Sigmoid colon (tissue), 7 donors: ENCODE data around the gene CDC42BPA. TPM values are rescaled to one million over a fixed set of nuclear protein-coding genes. Genes with fewer than 3 reads are reported as not detected.

Experiments
- DNase-seq: peaks from one replicate; pipeline ENCODE4 v3.0.0-alpha.2; 2019
- H3K27ac ChIP-seq, 4 donors: fragments of 200-600 bp; sonication (generic); one replicate each; pipeline ENCODE4 v1.5.1; 2016 to 2019; ENCODE audit warnings: mild to moderate bottlenecking in 1 of 4
- H3K27me3 ChIP-seq, 3 donors: fragments of 200-600 bp; sonication (generic); one replicate each; pipeline ENCODE4 v1.5.1; 2019; ENCODE audit warnings: mild to moderate bottlenecking in 1 of 3
- H3K36me3 ChIP-seq, 4 donors: fragments of 200-600 bp; sonication (generic); one replicate each; pipeline ENCODE4 v1.5.1; 2016 to 2019
- H3K4me1 ChIP-seq, 4 donors: fragments of 200-600 bp; sonication (generic); one replicate each; pipeline ENCODE4 v1.5.1; 2017 to 2019
- H3K4me3 ChIP-seq, 4 donors: fragments of 200-600 bp; sonication (generic); one replicate each; pipeline ENCODE4 v1.5.1; 2017 to 2019; ENCODE audit warnings: mild to moderate bottlenecking in 2 of 4, moderate library complexity in 1 of 4
- H3K9me3 ChIP-seq, 4 donors: fragments of 200-600 bp in 3 of 4; sonication (generic) in 3 of 4; one replicate each; pipeline versions ENCODE4 v1.5.1 to v1.6.1; 2013 to 2019
- EP300 ChIP-seq, 4 donors: sonication (generic); formaldehyde crosslinking; IDR thresholded peaks; one replicate each; pipeline ENCODE4 v1.6.1; 2017; ENCODE audit warnings: antibody characterized with exemption in 4 of 4
- POLR2A ChIP-seq, 2 donors: fragments of 450-650 bp; IDR thresholded peaks; one replicate each; pipeline ENCODE4 v1.6.1; 2016; ENCODE audit warnings: antibody characterized with exemption in 2 of 2, mild to moderate bottlenecking in 2 of 2, moderate library complexity in 2 of 2
- POLR2AphosphoS5 ChIP-seq, 4 donors: sonication (generic); formaldehyde crosslinking; IDR thresholded peaks; one replicate each; pipeline ENCODE4 v1.6.1; 2017; ENCODE audit warnings: antibody characterized with exemption in 4 of 4
- WGBS, 2 donors: extraction: QIAGEN DNeasy Blood & Tissue Kit; methylation state at CpG; one replicate each; pipeline ENCODE4 v1.1.7; 2013; 5-methylcytosine and 5-hydroxymethylcytosine counted together
- intact Hi-C: fragments of 100-400 bp; cut with DNase I; formaldehyde crosslinking; loops from one replicate; pipeline ENCODE4 v1.15.1; 2023
- polyA plus RNA-seq, 3 donors: library from polyadenylated mRNA; stranded (reverse); fragments of 200-250 nt; gene quantifications; one replicate each; pipeline ENCODE4 v1.2.3, GENCODE V29; 2013
- total RNA-seq, 4 donors: library from RNA; depleted of rRNA; stranded (reverse); fragments of >200 nt; gene quantifications; one replicate each; pipeline ENCODE4 v1.1.0, GENCODE V29; 2016
- TF ChIP-seq, protein P1 (sequence below), 4 experiments: fragments of 450-650 bp in 3 of 4; fragments of 200-600 bp in 1 of 4; IDR thresholded peaks; one replicate each; pipeline ENCODE4 v1.5.1; 2016 to 2019; ENCODE audit warnings: antibody characterized with exemption in 4 of 4, mild to moderate bottlenecking in 3 of 4, moderate library complexity in 2 of 4
- donor health status: healthy with polysubstance abuse.
- donor health status: Bipolar disorder and iron deficiency.
- donor health status: healthy.

Gene CDC42BPA
- total and polyA plus RNA-seq, 7 donors = 8.4 to 93.6 (median 60.8) TPM

GRCh38 chr1:227308367-227309336 lies 9.6 kb downstream of the CDC42BPA start:
- peaks cover 0 to 41% (median 28%) of the 10 kb centered on the region in 4 donors for H3K4me1 ChIP-seq
- intact Hi-C loops = no loop called here
- WGBS, 2 donors = 73 to 75% methylated on average over 6 of the region's 6 CpGs

GRCh38 chr1:227306689-227307088 lies 11.6 kb downstream of the CDC42BPA start:
- 95 to 96% methylated on average over 3 of the region's 3 CpGs for WGBS, 2 donors
- Histone ChIP-seq H3K4me1 (peaks cover 0 to 38% (median 19%) of the 10 kb centered on the region in 4 donors), H3K36me3 (no peaks in the 10 kb centered on the region), H3K9me3 (no peaks in the 10 kb centered on the region), H3K27ac (no peak overlapping the region), H3K27me3 (no peaks in the 10 kb centered on the region), H3K4me3 (no peak overlapping the region)
- TF ChIP-seq EP300 (IDR thresholded peaks at IDR 0.05) (no peak), POLR2AphosphoS5 (IDR thresholded peaks at IDR 0.05) (no peak), POLR2A (IDR thresholded peaks at IDR 0.05) (no peak)
- TF ChIP-seq, protein P1, sequence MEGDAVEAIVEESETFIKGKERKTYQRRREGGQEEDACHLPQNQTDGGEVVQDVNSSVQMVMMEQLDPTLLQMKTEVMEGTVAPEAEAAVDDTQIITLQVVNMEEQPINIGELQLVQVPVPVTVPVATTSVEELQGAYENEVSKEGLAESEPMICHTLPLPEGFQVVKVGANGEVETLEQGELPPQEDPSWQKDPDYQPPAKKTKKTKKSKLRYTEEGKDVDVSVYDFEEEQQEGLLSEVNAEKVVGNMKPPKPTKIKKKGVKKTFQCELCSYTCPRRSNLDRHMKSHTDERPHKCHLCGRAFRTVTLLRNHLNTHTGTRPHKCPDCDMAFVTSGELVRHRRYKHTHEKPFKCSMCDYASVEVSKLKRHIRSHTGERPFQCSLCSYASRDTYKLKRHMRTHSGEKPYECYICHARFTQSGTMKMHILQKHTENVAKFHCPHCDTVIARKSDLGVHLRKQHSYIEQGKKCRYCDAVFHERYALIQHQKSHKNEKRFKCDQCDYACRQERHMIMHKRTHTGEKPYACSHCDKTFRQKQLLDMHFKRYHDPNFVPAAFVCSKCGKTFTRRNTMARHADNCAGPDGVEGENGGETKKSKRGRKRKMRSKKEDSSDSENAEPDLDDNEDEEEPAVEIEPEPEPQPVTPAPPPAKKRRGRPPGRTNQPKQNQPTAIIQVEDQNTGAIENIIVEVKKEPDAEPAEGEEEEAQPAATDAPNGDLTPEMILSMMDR (IDR thresholded peaks at IDR 0.05) = no peak
- no peak for DNase-seq
- intact Hi-C loops = no loop called here

More at GRCh38 chr1:227308367-227309336, 9.6 kb downstream of the CDC42BPA start:
- no peak for DNase-seq
- no peak overlapping the region for H3K4me3 ChIP-seq
- no peaks in the 10 kb centered on the region for H3K27me3 ChIP-seq
- no peaks in the 10 kb centered on the region for H3K9me3 ChIP-seq
- no peak for TF ChIP-seq POLR2A (IDR thresholded peaks at IDR 0.05)
- TF ChIP-seq EP300 (IDR thresholded peaks at IDR 0.05) = no peak
- no peak for TF ChIP-seq POLR2AphosphoS5 (IDR thresholded peaks at IDR 0.05)
- TF ChIP-seq, protein P1 (IDR thresholded peaks at IDR 0.05) = no peak
- no peaks in the 10 kb centered on the region for H3K36me3 ChIP-seq
- H3K27ac ChIP-seq = peak overlapping the region in 2 of 4 donors; percentile 3 to 15

DNA sequence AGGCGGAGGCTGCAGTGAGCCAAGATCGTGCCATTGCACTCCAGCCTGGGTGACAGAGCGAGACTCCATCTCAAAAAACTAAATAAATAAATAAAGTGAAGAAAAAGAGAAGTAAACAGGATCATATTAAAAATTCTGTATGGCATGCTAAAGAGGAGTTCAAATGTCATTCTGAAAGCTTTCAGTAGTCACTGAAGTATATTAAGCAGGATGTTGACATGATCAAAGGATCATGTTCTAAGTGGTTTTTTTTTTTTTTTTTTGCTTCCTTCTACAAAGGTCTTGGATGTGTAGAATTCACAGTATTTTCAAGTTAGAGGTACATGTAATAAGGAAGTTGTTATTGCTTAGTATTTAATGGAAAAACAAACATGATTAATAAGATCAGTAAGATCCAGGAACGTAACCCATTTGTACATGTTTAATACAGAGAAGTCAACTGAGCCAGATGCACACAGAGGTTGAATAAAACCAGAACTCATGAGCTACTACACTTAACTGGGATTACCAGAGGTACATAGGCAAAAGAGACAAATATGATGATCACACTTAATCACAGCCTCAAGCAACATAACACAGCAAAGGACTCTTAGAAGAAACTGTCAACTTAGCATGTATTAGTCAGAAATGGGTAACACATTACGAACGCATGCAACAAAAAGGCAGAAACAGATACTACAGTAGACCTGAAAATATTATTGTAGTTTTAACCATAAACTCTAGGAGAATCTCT lies 12.2 kb downstream of the CDC42BPA start:
- WGBS, 2 donors = 89 to 91% methylated on average over 6 of the region's 6 CpGs
- H3K9me3 ChIP-seq = no peaks in the 10 kb centered on the region
- H3K27ac ChIP-seq = no peak overlapping the region
- no peak for DNase-seq
- H3K27me3 ChIP-seq = no peaks in the 10 kb centered on the region
- no peaks in the 10 kb centered on the region for H3K36me3 ChIP-seq
- peaks cover 0 to 38% (median 19%) of the 10 kb centered on the region in 4 donors for H3K4me1 ChIP-seq
- intact Hi-C loops = no loop called here
- no peak overlapping the region for H3K4me3 ChIP-seq
- TF ChIP-seq EP300 (IDR thresholded peaks at IDR 0.05) (no peak), POLR2AphosphoS5 (IDR thresholded peaks at IDR 0.05) (no peak), POLR2A (IDR thresholded peaks at IDR 0.05) (no peak)
- TF ChIP-seq, protein P1 (IDR thresholded peaks at IDR 0.05) = no peak

- peaks cover 0 to 36% (median 19%) of the 10 kb centered on the region in 4 donors for H3K4me1 ChIP-seq
- intact Hi-C loops = no loop called here
- H3K36me3 ChIP-seq = no peaks in the 10 kb centered on the region
These were observed 13.6 kb downstream of the CDC42BPA start for GRCh38 chr1:227304665-227305064.

More at GRCh38 chr1:227304665-227305064, 13.6 kb downstream of the CDC42BPA start:
- TF ChIP-seq EP300 (IDR thresholded peaks at IDR 0.05) (no peak), POLR2A (IDR thresholded peaks at IDR 0.05) (no peak), POLR2AphosphoS5 (IDR thresholded peaks at IDR 0.05) (no peak)
- TF ChIP-seq, protein P1 (IDR thresholded peaks at IDR 0.05) = no peak
- H3K9me3 ChIP-seq = no peaks in the 10 kb centered on the region
- no peaks in the 10 kb centered on the region for H3K27me3 ChIP-seq
- no peak for DNase-seq
- H3K4me3 ChIP-seq = no peak overlapping the region
- no peak overlapping the region for H3K27ac ChIP-seq
